ENCODE data around the gene PACS1. TPM values are rescaled to one million over a fixed set of nuclear protein-coding genes. Genes with fewer than 3 reads are reported as not detected.

The PACS1 gene
- total RNA-seq, 1 donor from 2014 or later = 26.6 TPM

GRCh38 chr11:66219846-66220565, 149.9 kb downstream of the PACS1 start:
- no peak for DNase-seq (ENCODE audit: low read depth)

DNA sequence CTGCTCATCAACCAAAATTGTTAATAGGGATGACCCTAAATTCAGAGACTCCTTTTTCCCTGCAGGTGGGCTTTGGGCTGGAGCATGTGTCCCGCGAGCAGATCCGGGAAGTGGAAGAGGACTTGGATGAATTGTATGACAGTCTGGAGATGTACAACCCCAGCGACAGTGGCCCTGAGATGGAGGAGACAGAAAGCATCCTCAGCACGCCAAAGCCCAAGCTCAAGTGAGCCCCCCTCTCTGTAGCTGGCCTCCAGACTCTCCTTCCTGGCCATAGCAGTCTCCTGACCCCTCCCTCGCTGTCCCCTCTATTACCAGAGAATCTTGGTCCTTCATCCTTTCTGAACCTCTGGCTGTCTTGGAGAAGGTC, 150.5 kb downstream of the PACS1 start:
- no peak for DNase-seq (ENCODE audit: low read depth)

DNA sequence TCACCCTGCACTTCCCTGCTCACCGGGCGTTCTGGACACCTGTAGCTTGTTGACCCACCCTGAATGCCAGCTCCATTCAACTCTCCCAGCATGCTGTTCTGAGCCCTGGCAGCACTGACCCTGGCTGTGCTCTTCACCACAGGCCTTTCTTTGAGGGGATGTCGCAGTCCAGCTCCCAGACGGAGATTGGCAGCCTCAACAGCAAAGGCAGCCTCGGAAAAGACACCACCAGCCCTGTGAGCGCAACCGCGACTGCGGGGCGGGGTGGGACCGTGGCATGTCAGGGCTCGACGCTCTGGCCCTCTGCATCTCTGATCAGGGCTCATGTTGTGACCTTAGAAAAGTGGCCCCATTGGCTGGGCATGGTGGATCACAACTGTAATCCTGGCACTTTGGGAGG, 150.9 kb downstream of the PACS1 start:
- no peak for DNase-seq (ENCODE audit: low read depth)

DNA sequence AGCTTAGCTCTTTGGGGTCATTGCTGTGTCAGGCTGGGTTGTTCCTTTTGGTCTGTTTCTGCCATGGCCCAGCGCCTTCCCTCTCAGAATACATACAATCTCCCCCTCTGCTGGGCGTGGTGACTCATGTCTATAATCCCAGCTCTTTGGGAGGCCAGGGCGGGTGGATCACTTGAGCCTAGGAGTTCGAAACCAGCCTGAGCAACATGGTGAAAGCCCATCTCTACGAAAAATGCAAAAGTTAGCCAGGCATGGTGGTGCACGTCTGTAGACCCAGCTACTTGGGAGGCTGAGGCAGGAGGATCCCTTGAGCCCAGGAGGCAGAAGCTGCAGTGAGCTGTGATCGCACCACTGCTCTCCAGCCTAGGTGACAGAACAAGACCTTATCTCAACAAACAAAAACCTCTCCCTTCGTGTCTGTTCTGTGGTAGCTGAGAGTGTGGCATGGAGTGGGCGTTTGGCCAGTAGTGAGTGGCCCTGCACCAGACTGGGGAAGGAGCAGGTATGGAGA, 151.7 kb downstream of the PACS1 start:
- DNase-seq (ENCODE audit: low read depth) = no peak

GRCh38 chr11:66222358-66223149, 152.5 kb downstream of the PACS1 start:
- DNase-seq (ENCODE audit: low read depth) = peak; percentile 92

- no peak for DNase-seq (ENCODE audit: low read depth)
Observed at GRCh38 chr11:66224226-66224855, 154.3 kb downstream of the PACS1 start.

GRCh38 chr11:66225066-66225465, 155.0 kb downstream of the PACS1 start:
- DNase-seq (ENCODE audit: low read depth) = no peak

DNA sequence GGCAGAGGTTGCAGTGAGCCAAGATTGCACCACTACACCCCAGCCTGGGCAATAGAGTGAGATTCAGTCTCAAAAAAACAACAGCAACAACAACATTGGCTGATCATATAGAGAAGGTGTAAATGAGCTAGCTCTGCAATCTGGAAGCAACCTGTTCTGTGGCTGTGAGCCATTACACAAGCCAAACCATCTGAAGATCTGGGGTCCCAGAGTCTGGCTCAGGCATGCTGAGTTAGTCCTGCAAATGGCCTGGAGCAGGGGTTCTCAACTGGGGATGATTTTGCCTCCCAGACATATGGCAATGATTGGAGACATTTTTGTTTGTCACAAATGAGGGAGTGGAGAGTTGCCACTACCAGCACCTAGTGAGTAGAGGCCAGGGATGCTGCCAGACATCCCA, 156.0 kb downstream of the PACS1 start:
- no peak for DNase-seq (ENCODE audit: low read depth)

DNA sequence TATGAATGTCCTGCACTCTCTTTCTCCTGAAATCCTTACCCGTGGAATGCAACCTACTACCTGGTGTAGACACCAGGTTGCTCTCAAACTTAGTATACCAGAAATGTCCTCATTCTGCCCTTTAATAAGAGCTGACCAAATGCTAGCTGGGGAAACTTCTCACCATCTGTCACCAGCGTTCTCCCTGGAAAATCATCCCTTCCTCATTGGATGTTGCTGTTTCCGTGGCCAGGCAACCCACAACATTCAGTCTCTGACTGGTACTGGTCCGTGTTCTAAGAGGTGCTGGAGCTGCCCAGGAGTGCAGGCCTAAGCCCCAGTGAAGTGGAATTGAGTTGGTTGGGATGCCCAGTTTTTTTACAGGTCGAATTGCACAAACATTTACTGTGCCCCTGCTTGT, 157.6 kb downstream of the PACS1 start:
- no peak for DNase-seq (ENCODE audit: low read depth)

GRCh38 chr11:66228521-66228920, 158.4 kb downstream of the PACS1 start:
- no peak for DNase-seq (ENCODE audit: low read depth)

DNA sequence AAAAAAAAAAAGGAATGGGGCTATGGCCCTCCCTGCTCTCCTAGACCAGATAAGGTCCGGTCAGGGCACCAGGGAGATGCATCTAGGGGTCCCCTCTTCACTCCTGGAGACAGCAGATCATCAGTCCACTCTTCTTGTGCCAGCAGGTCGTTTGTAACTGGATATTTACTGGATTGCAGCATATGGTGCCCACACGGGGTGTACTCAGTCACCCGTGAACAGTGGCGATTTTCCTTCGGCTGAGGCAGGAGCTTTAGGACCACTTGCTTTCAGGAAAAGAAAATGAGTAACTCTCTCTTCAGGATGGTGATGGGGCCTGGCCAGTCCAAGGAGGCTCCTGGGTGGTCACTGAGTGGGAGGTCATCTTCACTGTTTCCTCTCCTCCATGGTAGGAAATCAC, 160.1 kb downstream of the PACS1 start:
- DNase-seq (ENCODE audit: low read depth) = no peak

DNA sequence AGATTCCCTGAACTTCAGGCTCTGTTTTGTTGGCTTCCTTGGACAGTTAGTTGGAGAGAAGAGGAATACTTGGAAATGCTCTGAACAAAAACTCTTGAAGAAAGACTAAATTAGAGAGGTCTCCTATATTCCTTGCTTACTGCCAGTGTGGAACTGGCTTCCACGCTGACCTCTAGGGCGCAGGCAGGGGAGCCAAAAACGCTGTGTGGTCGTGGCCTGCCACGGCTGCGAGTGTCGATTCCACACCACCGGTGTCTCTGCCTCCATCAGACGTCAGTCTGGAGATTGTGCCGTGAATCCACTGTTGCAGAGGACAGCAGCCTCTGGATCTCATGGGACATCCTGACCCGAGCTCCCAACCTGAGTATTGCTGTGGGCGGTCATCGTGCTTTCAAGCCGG, 160.9 kb downstream of the PACS1 start:
- DNase-seq (ENCODE audit: low read depth) = no peak

DNA sequence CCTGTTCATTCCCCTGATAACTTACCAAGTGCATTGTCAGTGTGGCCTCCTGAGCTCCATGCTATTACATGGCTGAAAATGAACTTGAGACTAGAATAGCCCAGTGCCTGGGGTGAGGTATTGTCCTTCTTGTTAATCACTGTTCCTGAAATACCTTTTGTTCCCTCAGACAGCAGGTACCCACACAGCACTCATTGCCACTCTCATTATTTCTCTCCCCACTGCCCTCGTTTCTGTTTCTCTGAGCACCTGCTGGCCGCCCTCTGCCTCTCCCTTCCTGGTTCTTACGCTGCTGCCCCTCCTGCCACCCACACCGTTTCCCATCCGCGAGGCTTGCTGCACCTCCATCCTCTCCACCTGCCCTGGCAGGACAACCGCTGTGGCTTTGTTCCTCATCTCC, 161.5 kb downstream of the PACS1 start:
- DNase-seq (ENCODE audit: low read depth) = no peak

DNA sequence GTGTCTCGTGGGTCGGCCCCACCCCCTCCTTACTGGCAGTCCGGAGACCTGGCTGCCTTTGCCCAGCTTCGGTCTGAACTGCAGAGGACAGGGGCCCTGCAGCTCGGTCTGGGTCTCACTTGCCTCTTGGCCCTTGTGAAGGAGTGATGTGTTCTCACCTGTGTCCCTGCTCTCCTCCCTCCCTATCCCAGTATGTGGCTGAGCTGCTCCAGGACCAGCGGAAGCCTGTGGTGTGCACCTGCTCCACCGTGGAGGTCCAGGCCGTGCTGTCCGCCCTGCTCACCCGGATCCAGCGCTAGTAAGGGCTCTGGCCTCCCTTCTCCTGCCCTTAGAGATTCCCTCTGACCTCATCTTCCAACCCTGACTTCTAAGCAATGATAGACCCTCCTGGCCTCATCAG, 162.7 kb downstream of the PACS1 start:
- DNase-seq (ENCODE audit: low read depth) = no peak

DNA sequence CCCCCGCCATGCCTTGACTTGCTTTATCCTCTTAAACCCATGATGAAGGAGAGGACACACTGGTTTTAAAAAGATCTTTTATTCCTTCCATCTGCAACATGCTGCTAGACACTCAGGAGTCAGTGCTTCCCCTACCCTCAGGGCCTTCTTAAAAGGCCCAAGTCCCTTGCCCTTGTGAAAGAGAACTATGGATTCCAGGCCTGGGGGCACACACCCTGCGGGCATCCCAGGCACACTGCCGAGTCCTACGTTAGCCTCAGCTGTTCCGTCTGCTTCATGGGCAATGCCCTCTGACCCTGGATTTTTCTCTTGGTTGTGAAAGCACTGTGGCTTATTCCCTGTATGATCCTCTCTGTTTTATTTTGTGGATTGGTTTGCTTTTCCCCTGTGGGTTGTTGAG, 163.2 kb downstream of the PACS1 start:
- DNase-seq (ENCODE audit: low read depth) = peak; percentile 34

- DNase-seq (ENCODE audit: low read depth) = no peak
Observed at GRCh38 chr11:66235141-66235540, 165.1 kb downstream of the PACS1 start.

- no peak for DNase-seq (ENCODE audit: low read depth)
Observed at GRCh38 chr11:66237867-66238266, 167.8 kb downstream of the PACS1 start.

DNA sequence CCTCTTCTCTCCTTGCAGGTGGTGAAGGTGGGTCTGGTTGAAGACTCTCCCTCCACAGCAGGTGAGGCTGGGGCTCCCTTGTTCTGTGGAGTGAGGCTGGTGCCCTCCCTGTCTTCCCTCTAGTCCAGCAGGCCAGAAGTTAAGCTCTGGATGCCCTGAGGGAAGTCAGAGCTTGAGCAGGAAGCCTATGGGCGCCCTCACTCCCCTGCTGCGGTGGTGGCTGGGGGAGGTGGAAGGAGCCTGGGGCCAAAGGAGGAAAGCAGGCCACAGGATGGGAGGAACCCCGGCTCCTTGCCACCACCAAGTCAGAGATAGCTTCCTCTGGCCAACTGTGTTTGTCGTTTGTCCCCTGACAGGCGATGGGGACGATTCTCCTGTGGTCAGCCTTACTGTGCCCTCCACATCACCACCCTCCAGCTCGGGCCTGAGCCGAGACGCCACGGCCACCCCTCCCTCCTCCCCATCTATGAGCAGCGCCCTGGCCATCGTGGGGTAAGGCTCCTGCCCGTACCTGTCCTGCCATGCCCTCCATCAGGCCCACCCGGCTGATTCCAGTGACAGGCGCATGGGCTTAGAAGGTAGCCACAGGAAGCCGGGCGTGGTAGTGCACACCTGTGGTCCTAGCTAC, 168.8 kb downstream of the PACS1 start:
- DNase-seq (ENCODE audit: low read depth) = no peak

GRCh38 chr11:66239511-66239910, 169.4 kb downstream of the PACS1 start:
- no peak for DNase-seq (ENCODE audit: low read depth)

DNA sequence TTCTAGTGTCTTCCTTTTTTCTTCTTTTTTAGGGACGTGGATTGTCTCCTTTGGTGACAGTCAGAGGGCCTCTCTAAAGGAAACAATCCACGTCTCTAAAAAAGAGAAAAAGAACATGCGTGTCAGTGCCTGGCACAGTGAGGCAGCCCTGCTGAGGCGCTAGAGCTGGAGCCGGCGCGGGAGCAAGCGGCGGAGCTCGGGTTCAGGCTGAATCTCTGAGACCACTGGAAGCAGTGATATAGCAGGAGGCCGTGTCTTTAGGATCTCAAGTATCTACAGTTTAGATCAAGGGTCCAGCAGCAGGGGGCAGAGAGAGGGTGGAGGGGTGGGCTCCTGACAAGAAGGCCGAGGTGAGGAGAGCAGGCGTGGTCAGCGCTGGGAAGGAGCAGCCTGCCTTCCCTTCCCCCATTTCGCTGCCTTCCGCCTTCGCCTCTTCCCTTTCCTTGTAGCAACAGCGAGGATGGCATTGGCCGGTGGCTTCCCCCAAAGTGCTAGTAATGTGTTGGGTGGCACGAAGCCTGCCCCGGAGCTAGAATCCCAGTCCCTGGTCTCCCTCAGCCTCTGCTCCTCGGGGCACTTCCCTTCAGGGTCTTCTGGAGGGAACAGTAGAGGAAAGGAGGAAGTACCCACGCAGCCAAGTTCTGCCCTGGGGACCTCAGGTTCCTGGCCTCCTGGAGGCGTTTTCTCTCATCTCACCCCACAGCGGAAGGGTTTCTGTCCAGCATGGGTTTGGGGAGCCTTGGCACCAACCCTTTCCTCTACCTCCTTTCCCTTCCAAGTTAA, 170.1 kb downstream of the PACS1 start:
- no peak for DNase-seq (ENCODE audit: low read depth)

DNA sequence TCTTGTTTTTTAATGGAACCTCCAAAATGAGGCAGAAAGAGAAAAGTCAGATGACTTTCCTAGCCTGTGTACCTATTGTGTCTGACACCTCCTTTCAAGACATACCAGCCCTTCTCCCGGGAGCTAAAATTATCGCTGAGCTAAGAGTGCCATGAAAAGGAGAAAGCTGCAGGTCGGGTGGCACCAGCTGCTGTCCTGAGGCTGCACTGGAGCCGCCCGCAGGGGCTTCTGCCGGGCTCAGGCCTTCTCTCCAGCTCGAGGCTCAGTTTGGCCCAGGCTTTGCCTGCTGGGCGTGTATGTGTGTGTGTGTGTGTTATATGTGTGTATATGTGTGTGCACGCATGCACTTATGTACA, 170.7 kb downstream of the PACS1 start:
- DNase-seq (ENCODE audit: low read depth) = peak; percentile 76
